OCI-LY7 (cell line): ENCODE data around the gene PRX. TPM values are rescaled to one million over a fixed set of nuclear protein-coding genes. Genes with fewer than 3 reads are reported as not detected.

Source experiments
- BruUV-seq: library from RNA; stranded (reverse); fragments of 400-500 nt; replicated peaks from 2 replicates; lab custom pipeline; 2021; lab: Mats Ljungman, UMichigan
- CTCF ChIA-PET: fragments of 300-600 bp; sonication (Branson Sonifier 250); formaldehyde crosslinking; loops from one replicate; lab custom pipeline; 2022; ENCODE audit warnings: antibody characterized with exemption; ENCODE audit not compliant: unreplicated experiment; lab: Charles Lee
- POLR2A ChIA-PET: fragments of 300-600 bp; sonication (Branson Sonifier 250); formaldehyde crosslinking; loops from one replicate; lab custom pipeline; 2022; ENCODE audit warnings: antibody characterized with exemption; lab: Charles Lee
- DNase-seq: peaks from one replicate; pipeline ENCODE4 v3.0.0-alpha.2; 2015; ENCODE audit warnings: low spot score
- H2AFZ ChIP-seq: fragments of 200-600 bp; sonication (generic), shearing (Covaris generic); 2 replicates; pipeline ENCODE4 v1.6.1; 2014; ENCODE audit warnings: mild to moderate bottlenecking, antibody characterized with exemption, low read length, moderate library complexity
- H3K27ac ChIP-seq: fragments of 200-600 bp; sonication (generic); 2 replicates; pipeline ENCODE4 v1.5.1; 2014; ENCODE audit warnings: mixed run types, low read depth, mild to moderate bottlenecking, moderate library complexity, low read length, inconsistent platforms; ENCODE audit not compliant: poor library complexity, severe bottlenecking
- H3K36me3 ChIP-seq: fragments of 200-600 bp; sonication (generic); 2 replicates; pipeline ENCODE4 v1.6.1; 2014; ENCODE audit warnings: mild to moderate bottlenecking, antibody characterized with exemption, low read length, moderate library complexity, mixed read lengths; ENCODE audit not compliant: insufficient read depth
- H3K4me1 ChIP-seq: fragments of 200-600 bp; sonication (generic); 2 replicates; pipeline ENCODE4 v1.5.1; 2014; ENCODE audit warnings: mild to moderate bottlenecking, low read length; ENCODE audit not compliant: insufficient read depth, poor library complexity, severe bottlenecking
- H3K4me2 ChIP-seq: fragments of 200-600 bp; sonication (generic); 2 replicates; pipeline ENCODE4 v1.6.1; 2014; ENCODE audit warnings: mild to moderate bottlenecking, low read length
- H3K4me3 ChIP-seq: fragments of 200-600 bp; sonication (generic); 2 replicates; pipeline ENCODE4 v1.5.1; 2014; ENCODE audit warnings: mild to moderate bottlenecking, low read depth, low read length; ENCODE audit not compliant: poor library complexity, severe bottlenecking
- H3K79me2 ChIP-seq: fragments of 200-600 bp; sonication (generic); 2 replicates; pipeline ENCODE4 v1.6.1; 2016; ENCODE audit warnings: low read depth, mild to moderate bottlenecking, low read length, moderate library complexity, mixed read lengths; ENCODE audit not compliant: insufficient read depth
- H3K9me2 ChIP-seq: fragments of 200-600 bp; sonication (generic); 2 replicates; pipeline ENCODE4 v1.6.1; 2016; ENCODE audit warnings: mild to moderate bottlenecking, low read length, mixed read lengths; ENCODE audit not compliant: insufficient read depth
- H3K9me3 ChIP-seq: fragments of 200-600 bp; sonication (generic); 2 replicates; pipeline ENCODE4 v1.6.1; 2014; ENCODE audit warnings: mild to moderate bottlenecking, mixed run types, low read length, mixed read lengths
- H4K20me1 ChIP-seq: fragments of 200-600 bp; sonication (generic); 2 replicates; pipeline ENCODE4 v1.6.1; 2014; ENCODE audit warnings: mild to moderate bottlenecking, antibody characterized with exemption, low read length, moderate library complexity, mixed read lengths; ENCODE audit not compliant: insufficient read depth
- CTCF ChIP-seq: fragments of 200-600 bp; sonication (generic); conservative IDR thresholded peaks from 2 replicates; pipeline ENCODE4 v1.5.1; 2014; ENCODE audit warnings: mild to moderate bottlenecking, antibody characterized with exemption, low read length, moderate library complexity, mixed read lengths
- EZH2phosphoT487 ChIP-seq: fragments of 200-600 bp; sonication (generic); IDR thresholded peaks from 2 replicates; pipeline ENCODE4 v1.6.1; 2018; ENCODE audit warnings: low read depth, borderline replicate concordance, mild to moderate bottlenecking, mixed run types, antibody characterized with exemption, low read length, moderate library complexity, mixed read lengths
- intact Hi-C: fragments of 100-400 bp; cut with micrococcal nuclease; formaldehyde crosslinking; loops from one replicate; pipeline ENCODE4 v1.10.0; 2022; ENCODE audit not compliant: unreplicated experiment
- total RNA-seq, 2 experiments: library from RNA; depleted of rRNA in 1 of 2; stranded (reverse); fragments of >200 nt in 1 of 2; shearing (Covaris generic) in 1 of 2; gene quantifications; 2 replicates each; pipeline ENCODE4 v1.2.3, GENCODE V29; 2014 to 2022

Gene PRX
- total RNA-seq, 2 experiments from 2014 or later: 2.2 to 4.9 TPM

- H4K20me1 ChIP-seq: no peaks in the 10 kb centered on the region
- peaks cover 3% of the 10 kb centered on the region; the same call in 1 of the 2 replicates for H3K36me3 ChIP-seq
- no peak for DNase-seq
- no peaks in the 10 kb centered on the region for H3K9me3 ChIP-seq
- H3K4me3 ChIP-seq: no peak overlapping the region
- no peak overlapping the region for H2AFZ ChIP-seq
- no peaks in the 10 kb centered on the region for H3K79me2 ChIP-seq
- ChIA-PET POLR2A (no interaction called here), CTCF (no interaction called here)
- intact Hi-C loops: no loop called here
- H3K4me2 ChIP-seq: no peak overlapping the region
- H3K27ac ChIP-seq: no peak overlapping the region
- H3K9me2 ChIP-seq: no peaks in the 10 kb centered on the region
- TF ChIP-seq EZH2phosphoT487 (no peak), CTCF (no peak)
- no TSS peak for BruUV-seq
- H3K4me1 ChIP-seq: peaks cover 12% of the 10 kb centered on the region
Measured at GRCh38 chr19:40369797-40370196, 43.4 kb downstream of the PRX start.

- no peak for TF ChIP-seq EZH2phosphoT487
- no peak for TF ChIP-seq CTCF
- no peak overlapping the region for H3K4me3 ChIP-seq
- ChIA-PET CTCF (no interaction called here), POLR2A (no interaction called here)
- no peaks in the 10 kb centered on the region for H3K36me3 ChIP-seq
- DNase-seq: no peak
- H3K4me1 ChIP-seq: peaks cover 12% of the 10 kb centered on the region
- no peaks in the 10 kb centered on the region for H3K79me2 ChIP-seq
- H3K9me3 ChIP-seq: no peaks in the 10 kb centered on the region
- no peaks in the 10 kb centered on the region for H3K9me2 ChIP-seq
- BruUV-seq: no TSS peak
- no peaks in the 10 kb centered on the region for H4K20me1 ChIP-seq
- H3K4me2 ChIP-seq: no peak overlapping the region
- no peak overlapping the region for H2AFZ ChIP-seq
- H3K27ac ChIP-seq: no peak overlapping the region
- intact Hi-C loops: no loop called here
Measured at GRCh38 chr19:40367577-40368434, 45.4 kb downstream of the PRX start.
